Measurements from ENCODE around the gene SRBD1.
A peak's percentile ranks its signal among the peaks of the same experiment; 100 is the strongest.

The SRBD1 gene

DNA sequence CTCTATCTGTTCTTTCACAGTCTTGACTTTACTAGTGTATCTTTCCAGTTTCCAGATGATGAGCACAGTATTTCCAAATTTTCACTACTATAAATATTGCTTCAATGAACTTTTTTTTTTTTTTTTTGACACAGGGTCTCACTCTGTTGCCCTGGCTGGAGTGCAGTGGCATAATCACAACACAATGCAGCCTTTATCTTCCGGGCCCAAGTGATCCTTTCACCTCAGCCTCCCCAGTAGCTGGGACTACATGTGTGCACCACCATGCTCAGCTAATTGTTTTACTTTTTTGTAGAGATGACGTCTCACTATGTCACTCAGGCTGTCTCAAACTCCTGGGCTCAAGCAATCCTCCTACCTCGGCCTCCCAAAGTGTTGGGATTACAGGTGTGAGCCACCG is 142.8 kb downstream of the SRBD1 start:
- no peak for DNase-seq (ENCODE audit: low read depth)
- no peak overlapping the region for H3K4me3 ChIP-seq (ENCODE audit: low read length)
- TF ChIP-seq CTCF (IDR thresholded peaks at IDR 0.05; ENCODE audit: insufficient read depth, low read depth, low read length, missing control alignments): no peak

DNA sequence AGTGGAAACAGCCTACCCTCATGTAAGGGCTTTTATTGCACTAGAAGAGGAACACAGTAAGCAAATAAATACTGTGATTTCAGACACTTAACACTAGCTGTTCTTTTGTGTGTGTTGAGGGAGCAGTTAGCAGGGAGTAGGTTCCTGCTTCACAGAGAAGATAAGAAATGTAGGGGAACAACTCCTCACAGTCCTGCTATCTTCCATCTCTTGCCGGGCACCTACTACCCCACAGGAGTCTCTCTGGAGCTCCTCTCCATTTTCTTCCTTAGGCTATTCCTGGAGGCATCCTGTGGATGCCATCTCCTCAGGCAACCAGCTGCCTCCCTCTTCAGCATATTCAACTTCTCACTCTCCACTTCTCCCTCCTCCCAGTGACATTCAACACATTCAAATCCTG is 145.0 kb downstream of the SRBD1 start:
- H3K4me3 ChIP-seq (ENCODE audit: low read length): no peak overlapping the region
- DNase-seq (ENCODE audit: low read depth): no peak
- TF ChIP-seq CTCF (IDR thresholded peaks at IDR 0.05; ENCODE audit: insufficient read depth, low read depth, low read length, missing control alignments): no peak

- TF ChIP-seq CTCF (IDR thresholded peaks at IDR 0.05; ENCODE audit: insufficient read depth, low read depth, low read length, missing control alignments): no peak
- no peak overlapping the region for H3K4me3 ChIP-seq (ENCODE audit: low read length)
- DNase-seq (ENCODE audit: low read depth): no peak
These were observed 150.2 kb downstream of the SRBD1 start for GRCh38 chr2:45460825-45461224.

- no peak for DNase-seq (ENCODE audit: low read depth)
- no peak overlapping the region for H3K4me3 ChIP-seq (ENCODE audit: low read length)
- TF ChIP-seq CTCF (IDR thresholded peaks at IDR 0.05; ENCODE audit: insufficient read depth, low read depth, low read length, missing control alignments): no peak
These were observed 151.2 kb downstream of the SRBD1 start for GRCh38 chr2:45459860-45460259.

DNA sequence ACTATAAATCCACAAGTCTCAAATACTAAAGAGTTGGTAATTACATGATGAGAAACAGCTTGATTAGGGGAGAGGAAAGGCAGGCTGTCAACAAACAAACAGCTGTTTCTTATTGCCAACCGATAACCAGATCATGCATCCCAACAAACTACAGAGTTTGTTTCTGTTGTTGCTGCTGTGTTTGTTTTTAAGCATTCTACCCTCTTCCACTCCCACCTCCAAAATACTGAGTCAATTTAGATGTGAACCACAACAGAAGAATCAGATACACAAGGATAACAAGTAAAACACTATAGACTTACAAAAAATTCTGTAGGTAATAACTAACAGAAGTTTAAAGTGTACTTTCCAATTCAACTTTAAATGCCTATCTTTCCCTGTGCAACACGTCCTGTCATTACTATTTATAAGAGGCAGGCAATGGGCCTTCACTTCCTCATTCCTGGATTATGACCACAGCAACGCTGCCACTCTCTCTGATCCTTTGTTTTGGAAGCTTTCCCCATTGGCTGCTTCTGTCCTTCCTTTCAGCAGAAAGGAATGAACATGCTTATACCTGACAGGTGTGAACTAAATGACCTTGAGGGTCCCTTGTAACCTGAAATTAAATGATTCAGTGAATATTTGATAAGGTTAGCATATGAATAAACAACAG is 152.0 kb downstream of the SRBD1 start:
- no peak for TF ChIP-seq CTCF (IDR thresholded peaks at IDR 0.05; ENCODE audit: insufficient read depth, low read depth, low read length, missing control alignments)
- H3K4me3 ChIP-seq (ENCODE audit: low read length): no peak overlapping the region
- DNase-seq (ENCODE audit: low read depth): peak; percentile 87

- no peak for TF ChIP-seq CTCF (IDR thresholded peaks at IDR 0.05; ENCODE audit: insufficient read depth, low read depth, low read length, missing control alignments)
- H3K4me3 ChIP-seq (ENCODE audit: low read length): no peak overlapping the region
- no peak for DNase-seq (ENCODE audit: low read depth)
These were observed 153.7 kb downstream of the SRBD1 start for GRCh38 chr2:45457211-45457945.

GRCh38 chr2:45452866-45453265 is 158.2 kb downstream of the SRBD1 start:
- no peak for DNase-seq (ENCODE audit: low read depth)
- H3K4me3 ChIP-seq (ENCODE audit: low read length): no peak overlapping the region
- TF ChIP-seq CTCF (IDR thresholded peaks at IDR 0.05; ENCODE audit: insufficient read depth, low read depth, low read length, missing control alignments): no peak
